HG02840 (cell line): ENCODE results near the gene CYLD.

Source experiments
- ATAC-seq: cut with Tn5 transposase; IDR thresholded peaks from one replicate; pipeline ENCODE4 v1.9.1; 2021; ENCODE audit warnings: mild to moderate bottlenecking, moderate library complexity, moderate number of reproducible peaks; ENCODE audit not compliant: unreplicated experiment, low FRiP score

CYLD gene

GRCh38 chr16:50774405-50774804 lies 32.5 kb downstream of the CYLD start:
- ATAC-seq, result no peak

- ATAC-seq, result no peak
Observed at GRCh38 chr16:50774960-50775359, 33.1 kb downstream of the CYLD start.

GRCh38 chr16:50776037-50776436 lies 34.2 kb downstream of the CYLD start:
- no peak for ATAC-seq

- ATAC-seq, result no peak
Observed at GRCh38 chr16:50778284-50779163, 36.6 kb downstream of the CYLD start.

- ATAC-seq, result no peak
Observed at GRCh38 chr16:50781043-50781442, 39.2 kb downstream of the CYLD start.

GRCh38 chr16:50781518-50781917 lies 39.6 kb downstream of the CYLD start:
- no peak for ATAC-seq

- no peak for ATAC-seq
Observed at GRCh38 chr16:50789757-50790156, 47.9 kb downstream of the CYLD start.

GRCh38 chr16:50791522-50791921 lies 49.6 kb downstream of the CYLD start:
- ATAC-seq, result no peak

- no peak for ATAC-seq
Observed at GRCh38 chr16:50796829-50797228, 54.9 kb downstream of the CYLD start.

- ATAC-seq, result no peak
Observed at GRCh38 chr16:50797456-50797855, 55.6 kb downstream of the CYLD start.

GRCh38 chr16:50800074-50800473 lies 58.2 kb downstream of the CYLD start:
- ATAC-seq, result no peak

GRCh38 chr16:50801036-50801435 lies 59.1 kb downstream of the CYLD start:
- no peak for ATAC-seq

- no peak for ATAC-seq
Observed at GRCh38 chr16:50802000-50802399, 60.1 kb downstream of the CYLD start.

- ATAC-seq, result no peak
Observed at GRCh38 chr16:50802961-50803360, 61.1 kb downstream of the CYLD start.

- ATAC-seq, result no peak
Observed at GRCh38 chr16:50804290-50804907, 62.5 kb downstream of the CYLD start.

GRCh38 chr16:50806099-50807062 lies 64.5 kb downstream of the CYLD start:
- peak; percentile 89 for ATAC-seq

GRCh38 chr16:50808929-50809538 lies 67.1 kb downstream of the CYLD start:
- no peak for ATAC-seq

GRCh38 chr16:50809561-50809960 lies 67.7 kb downstream of the CYLD start:
- no peak for ATAC-seq

- ATAC-seq, result no peak
Observed at GRCh38 chr16:50810241-50810965, 68.5 kb downstream of the CYLD start.

GRCh38 chr16:50812046-50812445 lies 70.2 kb downstream of the CYLD start:
- ATAC-seq, result no peak
